ENCODE data around the gene CAB39. TPM values are rescaled to one million over a fixed set of nuclear protein-coding genes. Genes with fewer than 3 reads are reported as not detected.

Gene CAB39
- total and polyA plus RNA-seq, 2 donors (not counting 1 experiment from before 2014, with no cell fraction given): 51.1 to 72.3 TPM

GRCh38 chr2:230735884-230736283, 23.2 kb downstream of the CAB39 start:
- H2AFZ ChIP-seq (ENCODE audit: low read length): no peak overlapping the region
- H3K36me3 ChIP-seq (ENCODE audit: control insufficient read depth, insufficient read depth, low read length): no peaks in the 10 kb centered on the region
- no peak overlapping the region for H3K4me2 ChIP-seq (ENCODE audit: extremely low read depth, insufficient read depth, low read length)
- no peak overlapping the region for H3K9ac ChIP-seq (ENCODE audit: insufficient read depth, low read length)
- H3K27ac ChIP-seq (ENCODE audit: insufficient read depth, low read length): no peak overlapping the region
- no peaks in the 10 kb centered on the region for H4K20me1 ChIP-seq (ENCODE audit: control insufficient read depth, extremely low read depth, insufficient read depth, low read length)
- no peak for TF ChIP-seq CTCF (conservative IDR thresholded peaks at IDR 0.05 in 1 of 2, IDR thresholded peaks at IDR 0.05 in 1 of 2; ENCODE audit: low read depth in 1 of 2, low read length in 2 of 2)
- TF ChIP-seq EZH2 (IDR thresholded peaks at IDR 0.05; ENCODE audit: low read length, missing control alignments): no peak
- H3K9me3 ChIP-seq (ENCODE audit: control insufficient read depth, insufficient read depth, low read depth, low read length): no peaks in the 10 kb centered on the region
- H3K4me1 ChIP-seq (ENCODE audit: control insufficient read depth, extremely low read depth, insufficient read depth, low read length): peaks cover 3% of the 10 kb centered on the region
- no peak for DNase-seq (ENCODE audit: low read depth in 2 of 2)
- H3K27me3 ChIP-seq (ENCODE audit: control insufficient read depth, insufficient read depth, low read length): no peaks in the 10 kb centered on the region
- H3K4me3 ChIP-seq (replicated peaks in 1 of 4; ENCODE audit: control extremely low read depth in 1 of 4, insufficient read depth in 1 of 4, low read depth in 3 of 4, low read length in 4 of 4): no peak overlapping the region
- peaks cover 91% of the 10 kb centered on the region for H3K79me2 ChIP-seq (ENCODE audit: control insufficient read depth, insufficient read depth, low read length)

- H3K27me3 ChIP-seq (ENCODE audit: control insufficient read depth, insufficient read depth, low read length): no peaks in the 10 kb centered on the region
- H3K79me2 ChIP-seq (ENCODE audit: control insufficient read depth, insufficient read depth, low read length): peaks cover 87% of the 10 kb centered on the region
- no peak overlapping the region for H2AFZ ChIP-seq (ENCODE audit: low read length)
- H3K4me2 ChIP-seq (ENCODE audit: extremely low read depth, insufficient read depth, low read length): no peak overlapping the region
- H3K9ac ChIP-seq (ENCODE audit: insufficient read depth, low read length): no peak overlapping the region
- no peaks in the 10 kb centered on the region for H4K20me1 ChIP-seq (ENCODE audit: control insufficient read depth, extremely low read depth, insufficient read depth, low read length)
- TF ChIP-seq EZH2 (IDR thresholded peaks at IDR 0.05; ENCODE audit: low read length, missing control alignments) (no peak), CTCF (conservative IDR thresholded peaks at IDR 0.05 in 1 of 2, IDR thresholded peaks at IDR 0.05 in 1 of 2; ENCODE audit: low read depth in 1 of 2, low read length in 2 of 2) (no peak)
- DNase-seq (ENCODE audit: low read depth in 2 of 2): no peak
- no peak overlapping the region for H3K4me3 ChIP-seq (replicated peaks in 1 of 4; ENCODE audit: control extremely low read depth in 1 of 4, insufficient read depth in 1 of 4, low read depth in 3 of 4, low read length in 4 of 4)
- no peaks in the 10 kb centered on the region for H3K36me3 ChIP-seq (ENCODE audit: control insufficient read depth, insufficient read depth, low read length)
- H3K27ac ChIP-seq (ENCODE audit: insufficient read depth, low read length): no peak overlapping the region
- no peaks in the 10 kb centered on the region for H3K9me3 ChIP-seq (ENCODE audit: control insufficient read depth, insufficient read depth, low read depth, low read length)
- peaks cover 3% of the 10 kb centered on the region for H3K4me1 ChIP-seq (ENCODE audit: control insufficient read depth, extremely low read depth, insufficient read depth, low read length)
These were observed 24.7 kb downstream of the CAB39 start for GRCh38 chr2:230737300-230737699.

- H4K20me1 ChIP-seq (ENCODE audit: control insufficient read depth, extremely low read depth, insufficient read depth, low read length): no peaks in the 10 kb centered on the region
- no peaks in the 10 kb centered on the region for H3K27me3 ChIP-seq (ENCODE audit: control insufficient read depth, insufficient read depth, low read length)
- no peak for DNase-seq (ENCODE audit: low read depth in 2 of 2)
These were observed 25.2 kb downstream of the CAB39 start for GRCh38 chr2:230737791-230738226.

More at GRCh38 chr2:230737791-230738226, 25.2 kb downstream of the CAB39 start:
- Histone ChIP-seq H3K79me2 (ENCODE audit: control insufficient read depth, insufficient read depth, low read length) (peaks cover 87% of the 10 kb centered on the region), H3K4me2 (ENCODE audit: extremely low read depth, insufficient read depth, low read length) (no peak overlapping the region), H3K4me1 (ENCODE audit: control insufficient read depth, extremely low read depth, insufficient read depth, low read length) (peaks cover 3% of the 10 kb centered on the region), H3K4me3 (replicated peaks in 1 of 4; ENCODE audit: control extremely low read depth in 1 of 4, insufficient read depth in 1 of 4, low read depth in 3 of 4, low read length in 4 of 4) (no peak overlapping the region), H3K36me3 (ENCODE audit: control insufficient read depth, insufficient read depth, low read length) (no peaks in the 10 kb centered on the region), H3K27ac (ENCODE audit: insufficient read depth, low read length) (no peak overlapping the region), H2AFZ (ENCODE audit: low read length) (no peak overlapping the region), H3K9ac (ENCODE audit: insufficient read depth, low read length) (no peak overlapping the region), H3K9me3 (ENCODE audit: control insufficient read depth, insufficient read depth, low read depth, low read length) (no peaks in the 10 kb centered on the region)
- no peak for TF ChIP-seq EZH2 (IDR thresholded peaks at IDR 0.05; ENCODE audit: low read length, missing control alignments)
- TF ChIP-seq CTCF (conservative IDR thresholded peaks at IDR 0.05 in 1 of 2, IDR thresholded peaks at IDR 0.05 in 1 of 2; ENCODE audit: low read depth in 1 of 2, low read length in 2 of 2): no peak

Measured in fibroblast of lung (primary cell).